HG02610 (cell line): ENCODE results near the gene SF3B2.
"Not testable (repeated sequence)": the region's sequence is repeated elsewhere in the genome, so short reads cannot be mapped to it uniquely, and the experiment has no call there.

Source experiments
- ATAC-seq: cut with Tn5 transposase; IDR thresholded peaks from one replicate; pipeline ENCODE4 v1.9.1; 2021; ENCODE audit warnings: mild to moderate bottlenecking, moderate library complexity; ENCODE audit not compliant: unreplicated experiment

The SF3B2 gene, protein sequence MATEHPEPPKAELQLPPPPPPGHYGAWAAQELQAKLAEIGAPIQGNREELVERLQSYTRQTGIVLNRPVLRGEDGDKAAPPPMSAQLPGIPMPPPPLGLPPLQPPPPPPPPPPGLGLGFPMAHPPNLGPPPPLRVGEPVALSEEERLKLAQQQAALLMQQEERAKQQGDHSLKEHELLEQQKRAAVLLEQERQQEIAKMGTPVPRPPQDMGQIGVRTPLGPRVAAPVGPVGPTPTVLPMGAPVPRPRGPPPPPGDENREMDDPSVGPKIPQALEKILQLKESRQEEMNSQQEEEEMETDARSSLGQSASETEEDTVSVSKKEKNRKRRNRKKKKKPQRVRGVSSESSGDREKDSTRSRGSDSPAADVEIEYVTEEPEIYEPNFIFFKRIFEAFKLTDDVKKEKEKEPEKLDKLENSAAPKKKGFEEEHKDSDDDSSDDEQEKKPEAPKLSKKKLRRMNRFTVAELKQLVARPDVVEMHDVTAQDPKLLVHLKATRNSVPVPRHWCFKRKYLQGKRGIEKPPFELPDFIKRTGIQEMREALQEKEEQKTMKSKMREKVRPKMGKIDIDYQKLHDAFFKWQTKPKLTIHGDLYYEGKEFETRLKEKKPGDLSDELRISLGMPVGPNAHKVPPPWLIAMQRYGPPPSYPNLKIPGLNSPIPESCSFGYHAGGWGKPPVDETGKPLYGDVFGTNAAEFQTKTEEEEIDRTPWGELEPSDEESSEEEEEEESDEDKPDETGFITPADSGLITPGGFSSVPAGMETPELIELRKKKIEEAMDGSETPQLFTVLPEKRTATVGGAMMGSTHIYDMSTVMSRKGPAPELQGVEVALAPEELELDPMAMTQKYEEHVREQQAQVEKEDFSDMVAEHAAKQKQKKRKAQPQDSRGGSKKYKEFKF

DNA sequence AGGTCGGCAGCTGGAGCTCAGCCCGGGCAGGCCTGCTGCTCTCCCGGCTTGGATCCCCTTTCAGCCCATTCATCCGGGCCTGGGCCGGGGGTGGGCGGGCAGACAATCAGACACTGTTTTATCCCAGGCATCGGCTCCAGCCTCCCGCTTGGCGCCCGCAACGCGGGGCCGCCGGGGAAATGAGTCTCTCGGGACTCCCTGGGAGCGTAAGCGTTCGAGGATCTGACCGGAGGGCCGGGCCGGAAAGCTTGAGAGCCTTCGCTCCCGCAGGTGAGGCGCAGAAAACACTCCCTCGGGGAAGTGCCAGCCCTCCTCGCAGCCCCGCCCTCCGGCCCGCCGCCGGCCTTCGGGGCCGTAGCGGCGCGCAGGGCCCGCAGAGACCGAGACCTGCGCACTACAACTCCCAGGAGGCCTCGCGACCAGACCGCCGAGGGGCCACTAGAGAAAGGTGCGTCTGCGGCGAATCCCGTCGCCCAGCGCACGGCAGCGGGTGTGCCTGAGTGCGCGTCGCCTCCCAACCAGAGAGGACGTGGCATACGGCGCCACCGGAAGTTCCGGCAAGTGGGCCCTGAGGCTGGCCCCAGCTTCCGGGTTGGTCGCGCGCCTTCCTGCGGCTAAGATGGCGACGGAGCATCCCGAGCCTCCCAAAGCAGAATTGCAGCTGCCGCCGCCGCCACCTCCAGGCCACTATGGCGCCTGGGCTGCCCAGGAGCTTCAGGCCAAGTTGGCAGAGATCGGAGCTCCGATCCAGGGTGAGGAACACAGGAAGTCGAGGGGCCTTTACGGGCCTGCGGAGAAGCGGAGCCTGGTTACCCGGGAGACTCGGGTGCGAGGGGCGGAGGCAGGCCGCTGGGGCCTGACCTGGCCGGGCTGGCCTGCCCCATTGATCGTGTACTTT lies at the start of gene SF3B2:
Gene SF3B2, plus strand, starts transcription at position 599 of the 898 bp plus-strand sequence. Its CDS starts 21 bp downstream, at position 620.
- ATAC-seq = peak; percentile 94

DNA sequence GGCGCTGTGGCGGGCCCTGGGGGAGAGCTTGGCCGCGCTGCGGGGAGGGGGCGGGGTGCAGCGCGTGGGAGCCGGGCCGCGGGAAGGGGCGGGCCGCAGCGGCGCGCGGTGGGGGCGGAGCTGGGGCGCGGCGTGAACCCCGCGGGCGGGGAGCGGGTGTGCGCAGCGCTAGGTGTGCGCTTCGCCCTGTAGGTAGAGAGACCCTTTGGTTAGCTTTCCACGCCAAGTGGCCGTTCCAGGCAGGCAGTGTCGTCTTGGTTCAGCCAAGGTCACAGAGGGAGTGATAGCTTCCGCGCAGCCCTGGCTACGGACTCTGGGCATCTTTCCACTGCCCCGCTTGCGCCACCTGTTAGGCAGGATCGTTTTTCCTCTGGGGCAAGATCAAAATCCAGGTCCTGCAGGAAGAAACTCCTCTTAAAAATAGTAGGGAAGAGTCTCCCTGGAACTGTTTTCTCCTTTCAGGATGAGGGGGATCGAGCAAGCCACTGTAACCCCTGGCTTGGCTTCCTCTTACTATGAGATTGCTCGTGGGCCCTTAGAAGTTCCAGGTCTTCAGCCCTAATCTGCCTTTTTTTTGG lies 49.4 kb upstream of the SF3B2 start:
- ATAC-seq = peak; percentile 37

DNA sequence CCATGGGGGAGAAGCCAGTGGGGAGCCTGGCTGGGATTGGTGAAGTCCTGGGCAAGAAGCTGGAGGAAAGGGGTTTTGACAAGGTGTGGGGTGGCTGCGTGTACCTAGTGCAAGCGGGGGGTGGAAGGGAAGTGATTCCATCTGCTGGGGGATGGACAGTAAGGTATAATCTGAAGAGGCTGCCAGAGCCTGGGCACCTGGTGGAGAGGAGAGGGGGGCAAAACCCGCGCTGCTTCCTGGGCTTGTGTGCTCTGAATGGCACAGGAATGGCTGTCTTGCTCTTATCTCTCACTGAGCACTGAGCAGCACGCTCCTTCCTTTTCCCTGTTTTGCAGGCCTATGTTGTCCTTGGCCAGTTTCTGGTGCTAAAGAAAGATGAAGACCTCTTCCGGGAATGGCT lies 48.9 kb upstream of the SF3B2 start:
- no peak for ATAC-seq

DNA sequence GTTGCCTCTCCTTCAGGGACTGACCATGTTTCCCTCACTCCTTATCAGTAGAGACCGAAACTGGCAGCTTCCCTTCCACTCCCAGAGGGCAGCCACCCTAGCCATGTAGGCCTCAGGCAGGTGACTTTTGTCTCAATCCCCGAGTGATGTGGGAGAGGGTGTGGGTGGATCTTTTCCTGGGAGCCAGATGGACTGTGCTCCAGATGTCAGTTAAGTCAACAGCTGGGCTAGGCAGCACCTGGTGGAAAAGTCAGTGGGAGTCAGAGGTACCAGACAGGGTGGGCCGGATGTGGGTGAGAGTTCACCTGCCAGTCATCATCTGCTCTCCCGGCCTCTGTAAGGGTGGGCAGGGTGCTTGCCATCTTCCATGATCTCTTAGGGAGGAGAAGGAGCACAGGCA lies 48.0 kb upstream of the SF3B2 start:
- no peak for ATAC-seq

DNA sequence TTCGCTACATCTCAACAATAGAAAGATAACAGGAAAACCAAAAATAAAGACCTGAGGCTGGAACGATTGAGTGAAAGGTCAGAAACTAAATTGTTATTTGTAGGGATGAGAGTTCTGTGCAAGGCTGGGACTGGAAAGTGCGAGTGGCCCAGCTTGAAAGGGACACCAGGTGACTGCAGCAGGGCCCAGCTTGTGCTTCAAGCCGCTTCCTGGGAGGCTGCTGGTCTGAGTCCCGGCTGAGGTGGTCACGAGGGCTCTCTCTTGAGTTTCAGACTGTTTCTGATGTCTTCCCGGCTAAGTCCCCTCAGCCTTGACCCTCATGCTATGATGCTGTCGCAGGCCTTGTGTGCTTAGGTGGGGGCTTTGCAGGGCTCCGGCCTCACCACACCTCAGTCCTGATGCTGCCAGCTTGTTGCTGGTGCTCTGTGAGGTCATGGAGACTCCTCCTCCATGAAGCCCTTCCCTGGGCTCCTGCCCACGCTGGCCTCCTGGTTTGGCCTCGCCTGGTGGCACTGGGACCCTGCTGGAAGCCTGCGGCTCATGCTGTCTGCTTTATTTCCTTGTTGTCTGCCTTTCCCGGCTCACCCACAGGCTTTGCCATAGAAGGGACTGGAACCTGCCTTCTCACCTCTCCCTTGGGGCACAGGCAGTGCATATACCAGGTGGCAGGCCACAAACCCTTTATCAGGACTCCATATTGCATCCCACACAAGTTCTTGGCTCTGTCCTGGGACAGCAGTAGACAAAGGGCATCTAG lies 45.9 kb upstream of the SF3B2 start:
- ATAC-seq = no peak

DNA sequence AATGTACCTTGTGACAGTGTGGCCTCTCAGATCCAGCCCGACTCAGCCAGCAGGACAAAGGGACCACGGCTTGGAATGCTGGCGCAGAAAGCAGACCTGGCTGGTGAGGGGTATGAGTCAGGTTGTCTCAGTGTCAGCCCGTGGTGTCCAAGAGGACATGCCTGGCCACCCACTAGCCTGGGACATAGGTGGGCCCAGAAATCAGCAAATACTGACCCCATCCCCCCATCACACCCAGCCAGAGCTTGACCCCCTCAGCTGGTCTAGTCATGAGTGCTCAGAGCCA lies 45.3 kb upstream of the SF3B2 start:
- ATAC-seq = no peak

DNA sequence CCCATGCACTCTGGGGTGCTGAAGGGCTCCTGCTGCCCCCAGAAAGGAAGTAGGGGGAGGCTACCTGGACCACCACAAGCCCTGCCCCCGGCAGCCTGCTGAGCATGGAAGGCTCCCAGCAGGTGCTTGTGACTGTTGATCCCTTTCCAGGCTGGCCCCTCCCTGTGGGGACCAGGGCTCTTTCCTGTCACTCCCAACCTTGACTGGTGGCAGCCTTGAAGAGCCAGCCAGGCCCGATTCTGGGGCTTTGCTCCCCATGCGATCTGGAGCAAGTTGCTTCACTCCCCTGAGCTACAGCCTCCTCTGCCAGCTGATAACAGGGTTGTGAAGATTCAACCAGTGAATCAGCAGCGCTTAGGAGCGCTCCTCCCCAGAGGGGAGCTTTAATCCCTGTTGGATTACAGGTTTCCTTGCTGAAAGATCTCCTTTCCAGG lies 44.9 kb upstream of the SF3B2 start:
- no peak for ATAC-seq

DNA sequence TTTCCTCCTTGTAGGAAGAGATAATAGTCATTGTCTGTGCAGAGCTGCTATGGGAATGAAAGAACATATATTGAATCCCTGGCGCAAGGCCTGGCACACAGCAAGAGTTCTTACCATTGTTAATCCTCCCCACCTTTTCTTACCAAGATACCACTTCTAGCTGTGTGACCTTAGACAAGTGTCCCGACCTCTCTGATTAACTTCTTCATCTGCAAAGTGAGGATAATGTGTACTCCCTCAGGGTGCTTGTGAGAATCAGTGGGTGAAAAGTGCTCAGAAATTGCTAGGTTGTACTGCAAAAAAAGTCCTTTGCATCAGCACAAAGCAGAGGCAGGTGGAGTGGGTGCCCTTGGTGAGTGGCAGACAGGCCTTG lies 44.1 kb upstream of the SF3B2 start:
- no peak for ATAC-seq

DNA sequence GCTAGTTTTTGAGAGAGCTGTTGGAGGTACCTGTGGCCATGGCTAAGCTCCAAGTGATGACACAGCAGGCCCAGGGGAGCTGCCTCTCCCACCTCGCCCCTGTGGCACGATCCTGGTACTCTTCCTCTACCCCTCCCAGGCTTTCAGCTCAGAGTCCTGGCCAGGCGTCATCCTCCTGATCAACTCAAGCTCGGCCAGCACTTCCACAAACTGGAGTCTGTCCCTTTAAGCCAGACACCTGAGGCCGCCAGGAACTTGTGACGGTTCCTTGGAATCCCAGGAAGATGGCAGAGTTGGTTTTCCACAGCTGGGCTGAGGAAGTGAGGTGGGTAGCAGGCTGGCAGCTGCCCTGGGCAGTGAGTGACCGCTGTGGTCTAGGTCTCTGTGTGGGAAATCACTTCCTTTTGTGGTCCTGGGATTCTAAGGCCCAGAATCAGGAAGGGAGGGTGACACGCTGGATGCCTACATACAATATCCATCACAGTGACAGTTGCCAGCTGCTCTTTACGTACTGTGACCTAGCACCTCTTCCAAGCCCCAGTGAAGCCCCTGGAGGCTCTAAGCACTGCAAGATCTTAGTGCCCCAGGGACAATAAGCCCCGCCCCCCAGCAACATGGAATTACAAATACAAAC lies 43.6 kb upstream of the SF3B2 start:
- no peak for ATAC-seq

DNA sequence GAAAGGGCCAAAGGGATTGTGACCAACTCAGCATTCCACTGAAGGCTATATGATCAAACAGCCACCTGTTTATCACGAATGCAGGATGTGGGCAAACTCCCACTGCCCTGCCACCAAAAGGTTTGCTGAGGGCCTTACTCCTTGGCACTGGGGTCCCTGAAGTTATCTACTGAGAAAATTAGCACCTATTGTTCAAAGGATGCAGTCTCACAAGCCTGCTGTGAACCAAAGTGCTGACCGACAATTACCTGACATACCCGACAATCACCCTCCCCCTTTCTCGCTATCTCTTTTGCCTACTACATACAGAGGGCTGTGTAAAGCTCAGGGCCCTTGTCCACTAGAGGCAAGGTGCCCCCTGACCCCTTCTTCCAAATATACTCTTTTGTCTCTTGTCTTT lies 42.1 kb upstream of the SF3B2 start:
- not testable (repeated sequence) for ATAC-seq

DNA sequence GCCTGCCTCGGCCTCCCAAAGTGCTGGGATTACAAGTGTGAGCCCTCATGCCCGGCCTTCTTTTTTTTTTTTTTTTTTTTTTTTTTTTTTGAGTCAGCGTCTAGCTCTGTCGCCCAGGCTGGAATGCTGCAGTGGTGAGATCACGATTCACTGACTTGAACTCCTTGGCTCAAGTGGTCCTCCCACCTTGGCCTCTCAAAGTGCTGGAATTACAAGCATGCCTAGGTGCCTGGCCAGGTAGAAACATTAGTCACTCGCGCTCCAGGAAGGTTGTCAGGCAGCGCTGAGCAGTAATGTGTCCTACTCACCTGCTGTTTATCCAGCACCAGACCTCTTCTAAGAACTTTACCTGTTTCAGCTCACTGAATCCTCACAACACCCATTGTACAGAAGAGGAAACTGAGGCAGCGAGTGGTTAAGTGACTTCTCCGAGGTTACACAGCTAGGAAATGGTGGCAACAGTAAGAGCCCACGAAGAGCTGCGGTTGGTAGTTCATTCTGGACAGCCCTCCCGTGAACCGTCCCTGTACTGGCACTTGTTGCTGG lies 40.9 kb upstream of the SF3B2 start:
- ATAC-seq = no peak

DNA sequence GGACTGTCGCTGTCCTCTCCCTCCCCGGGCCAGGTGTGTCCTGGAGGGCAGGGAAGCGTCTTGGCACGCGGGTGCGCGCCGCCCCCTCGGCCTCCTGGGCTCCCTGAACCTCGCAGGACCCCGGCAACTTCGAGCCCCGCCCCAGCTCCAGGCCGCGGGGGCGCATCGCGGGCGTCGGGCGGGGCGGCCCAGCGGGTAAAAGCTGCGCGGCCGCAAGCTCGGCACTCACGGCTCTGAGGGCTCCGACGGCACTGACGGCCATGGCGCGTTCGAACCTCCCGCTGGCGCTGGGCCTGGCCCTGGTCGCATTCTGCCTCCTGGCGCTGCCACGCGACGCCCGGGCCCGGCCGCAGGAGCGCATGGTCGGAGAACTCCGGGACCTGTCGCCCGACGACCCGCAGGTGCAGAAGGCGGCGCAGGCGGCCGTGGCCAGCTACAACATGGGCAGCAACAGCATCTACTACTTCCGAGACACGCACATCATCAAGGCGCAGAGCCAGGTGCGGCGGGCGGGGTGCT lies 40.3 kb upstream of the SF3B2 start, which contains the start of gene CST6:
Gene CST6, plus strand, starts transcription at position 224 of the 519 bp plus-strand sequence. Its CDS starts 37 bp downstream, at position 261.
- no peak for ATAC-seq

DNA sequence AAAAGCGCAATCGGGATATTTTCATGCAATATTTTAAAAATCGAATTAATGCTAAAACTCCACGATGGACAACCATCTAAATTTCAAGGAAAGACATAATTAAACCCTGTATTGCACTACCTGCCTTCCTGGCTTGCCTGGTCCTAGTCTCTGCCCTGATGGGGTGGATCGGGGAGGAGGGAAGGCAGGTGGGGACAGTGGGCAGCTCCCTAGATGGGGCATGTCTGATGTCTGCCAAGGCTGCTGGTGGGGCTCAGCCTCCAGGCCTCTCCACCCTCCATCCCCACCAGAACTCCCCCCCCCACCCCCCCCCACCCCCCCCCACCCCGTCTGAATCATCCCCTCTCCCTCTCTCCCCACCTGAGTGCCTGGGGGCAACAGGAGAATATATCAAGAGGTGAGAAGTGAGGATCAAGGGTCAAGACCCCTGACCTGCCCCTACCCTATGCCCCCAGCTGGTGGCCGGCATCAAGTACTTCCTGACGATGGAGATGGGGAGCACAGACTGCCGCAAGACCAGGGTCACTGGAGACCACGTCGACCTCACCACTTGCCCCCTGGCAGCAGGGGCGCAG lies 39.7 kb upstream of the SF3B2 start:
- ATAC-seq = no peak

DNA sequence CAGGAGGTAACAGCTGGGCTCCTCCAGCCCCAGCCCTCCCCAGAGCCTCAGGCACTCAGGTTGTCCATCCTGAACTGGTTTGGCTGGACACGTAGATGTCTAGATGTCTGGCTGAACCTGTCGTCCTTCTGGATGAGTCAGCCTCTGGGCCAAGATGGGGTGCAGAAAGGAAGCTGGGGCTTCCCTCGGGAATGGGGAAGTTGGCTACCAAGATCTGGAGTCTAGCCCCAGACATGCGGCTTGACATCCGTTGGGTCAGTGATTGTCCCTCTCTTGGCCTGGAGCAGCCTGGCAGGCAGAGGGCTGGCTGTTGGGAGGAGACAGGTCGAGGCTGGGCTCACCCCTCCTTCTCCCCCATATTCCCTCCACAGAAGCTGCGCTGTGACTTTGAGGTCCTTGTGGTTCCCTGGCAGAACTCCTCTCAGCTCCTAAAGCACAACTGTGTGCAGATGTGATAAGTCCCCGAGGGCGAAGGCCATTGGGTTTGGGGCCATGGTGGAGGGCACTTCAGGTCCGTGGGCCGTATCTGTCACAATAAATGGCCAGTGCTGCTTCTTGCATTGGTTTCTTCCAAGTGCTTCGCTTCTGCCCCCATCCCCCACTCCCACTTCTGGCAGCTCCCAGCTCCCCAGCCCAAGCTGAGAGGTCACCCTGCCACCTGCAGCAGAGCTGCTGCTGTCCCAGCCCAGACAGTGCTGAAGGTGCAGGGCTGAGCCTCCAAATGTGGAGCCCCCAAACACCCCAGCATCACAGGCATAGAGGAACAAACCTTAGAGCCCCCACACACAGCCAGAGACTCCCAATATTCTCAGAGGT lies 39.0 kb upstream of the SF3B2 start:
- ATAC-seq = no peak

DNA sequence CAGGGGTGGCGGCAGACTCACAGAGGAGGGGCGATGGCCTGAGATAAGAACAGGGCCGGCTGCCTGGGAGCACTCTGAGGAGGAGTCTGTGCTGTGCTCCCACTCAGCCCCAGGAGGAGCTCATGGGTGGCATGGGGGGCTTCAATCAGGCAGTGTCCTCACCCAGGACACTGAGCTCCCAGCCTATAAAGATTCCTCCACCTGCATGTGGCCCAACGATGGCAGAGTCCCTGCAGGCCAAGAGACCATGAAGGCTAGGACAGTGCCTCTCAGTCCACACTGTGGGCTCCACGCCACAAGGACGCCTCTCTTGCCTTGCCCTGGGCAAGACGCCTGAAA lies 38.4 kb upstream of the SF3B2 start:
- ATAC-seq = no peak

DNA sequence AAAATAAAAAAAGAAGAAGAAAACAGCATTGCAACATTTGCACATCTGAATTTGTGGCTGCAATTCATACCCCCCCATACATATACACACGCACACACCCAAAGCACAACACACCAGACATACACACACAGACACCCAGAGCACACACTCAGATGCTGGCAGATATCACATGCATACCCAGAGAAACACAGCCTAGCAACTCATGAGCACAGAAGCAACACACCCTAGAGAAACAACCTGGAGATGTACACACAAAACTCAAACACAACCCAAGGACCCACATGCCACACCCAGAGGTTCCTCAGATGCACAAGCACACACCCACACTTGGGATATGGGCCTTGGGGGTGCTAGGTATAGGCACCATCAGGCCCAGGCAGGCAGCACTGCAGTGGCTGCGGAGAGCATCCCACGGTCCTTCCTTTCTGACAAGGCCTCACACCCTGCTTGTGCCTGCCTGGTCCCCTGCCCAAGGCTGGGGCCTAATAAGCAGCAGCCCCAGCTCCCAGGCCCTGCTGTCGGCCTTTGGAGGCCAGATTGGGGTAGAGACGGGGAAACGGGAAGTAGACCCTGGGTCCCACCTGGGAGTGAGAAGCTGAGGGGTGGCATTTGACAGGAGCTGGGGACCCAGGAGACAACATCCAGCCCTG lies 37.2 kb upstream of the SF3B2 start:
- ATAC-seq = no peak

DNA sequence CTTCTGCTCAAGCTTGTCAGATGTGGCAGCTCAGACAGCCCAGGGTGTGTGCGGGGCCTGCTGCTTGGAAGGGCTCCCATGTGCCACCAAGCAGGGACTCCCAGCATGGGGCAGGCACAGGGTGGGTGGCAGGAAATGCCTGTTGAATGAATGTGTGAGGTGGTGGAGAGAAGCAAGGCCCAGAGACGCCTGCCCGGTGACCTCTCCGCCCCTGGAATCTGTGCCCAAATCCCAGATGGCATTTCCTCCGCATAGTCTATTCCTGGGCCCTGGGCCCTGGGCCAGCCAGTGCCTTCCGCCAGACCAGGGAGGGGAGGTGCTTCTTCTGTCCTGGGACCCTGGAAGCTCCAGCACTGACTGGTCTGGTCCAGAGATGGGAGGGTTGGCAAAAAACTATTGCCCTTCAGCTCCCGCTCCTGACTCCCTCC lies 36.7 kb upstream of the SF3B2 start:
- ATAC-seq = no peak
